HS-5 (cell line): Measurements from ENCODE around the gene GATAD2A.

Experiments used
- DNase-seq: peaks from one replicate; pipeline ENCODE4 v3.0.0-alpha.2; 2012; ENCODE audit warnings: low read depth

GATAD2A gene

DNA sequence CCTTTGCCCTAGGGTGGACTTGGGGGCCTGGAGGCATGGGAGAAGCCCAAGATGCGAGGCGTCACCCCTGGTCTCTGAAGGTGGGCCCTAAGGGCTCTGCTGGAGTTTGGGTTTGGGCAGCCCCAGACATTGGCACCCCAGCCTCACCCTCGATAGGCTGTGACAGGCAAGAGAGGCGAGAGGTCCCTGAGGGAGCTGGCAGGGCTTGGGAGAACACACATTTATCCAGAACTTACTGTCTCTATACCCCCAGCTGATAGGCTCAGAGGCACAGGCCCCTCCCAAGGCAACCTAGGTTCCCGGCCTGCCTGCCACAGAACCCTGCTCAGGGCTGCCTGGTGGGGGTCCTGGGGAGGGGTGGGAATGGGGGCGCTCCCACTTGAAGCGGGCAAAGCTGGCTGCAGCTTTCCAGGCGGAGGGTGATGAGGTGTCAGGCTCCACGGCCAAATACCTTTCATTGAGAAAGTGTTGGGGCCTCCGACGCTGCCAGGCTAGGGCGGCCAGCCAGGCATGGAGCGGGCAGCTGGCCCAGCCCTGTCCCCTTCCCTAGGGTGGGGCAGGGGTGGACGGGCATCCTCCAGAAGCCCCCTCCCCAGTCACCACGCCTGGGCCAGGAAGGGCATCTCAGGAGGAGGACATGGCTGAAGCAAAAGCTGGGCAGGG, 142.3 kb downstream of the GATAD2A start:
- DNase-seq = no peak

DNA sequence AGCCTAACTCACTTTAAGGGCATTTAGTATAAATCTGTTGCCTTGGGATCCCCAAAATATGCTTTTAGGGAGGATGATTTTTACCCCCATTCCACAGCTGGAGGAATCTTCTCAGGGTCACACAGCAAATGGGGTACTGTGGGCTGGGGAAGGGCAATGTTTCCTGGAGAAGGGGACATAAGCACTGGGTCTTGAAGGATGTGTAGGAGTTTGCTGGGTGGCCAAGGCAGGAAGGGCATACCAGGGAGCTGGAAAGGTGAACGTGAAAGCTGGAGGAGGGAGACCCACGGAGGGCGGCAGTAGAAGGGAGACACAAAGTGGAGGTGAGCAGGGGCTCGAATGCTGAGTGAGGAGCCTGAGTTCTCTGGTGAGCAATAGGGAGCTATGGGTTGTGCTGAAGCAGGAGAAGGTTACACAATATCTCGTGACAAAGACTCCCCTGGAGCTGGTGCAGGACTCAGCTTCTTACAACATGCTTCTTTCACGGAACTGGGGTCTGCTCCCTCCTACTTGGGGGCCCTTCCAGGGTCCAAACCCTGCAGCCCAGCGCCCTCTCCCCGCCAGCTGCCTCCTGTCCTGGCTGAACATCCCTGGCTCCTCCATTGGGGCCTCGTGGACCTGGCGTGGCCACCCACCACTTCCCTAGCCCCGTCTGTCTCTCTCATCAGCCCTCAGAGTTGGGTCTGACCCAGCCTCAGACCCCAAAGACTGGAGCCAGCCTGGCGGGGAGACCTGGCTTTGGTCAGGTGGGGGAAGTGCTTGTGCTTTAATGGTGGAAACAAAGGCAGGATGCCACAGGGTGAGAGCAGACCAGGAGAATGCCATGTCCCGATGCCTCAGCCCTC, 143.7 kb downstream of the GATAD2A start:
- DNase-seq = no peak

DNA sequence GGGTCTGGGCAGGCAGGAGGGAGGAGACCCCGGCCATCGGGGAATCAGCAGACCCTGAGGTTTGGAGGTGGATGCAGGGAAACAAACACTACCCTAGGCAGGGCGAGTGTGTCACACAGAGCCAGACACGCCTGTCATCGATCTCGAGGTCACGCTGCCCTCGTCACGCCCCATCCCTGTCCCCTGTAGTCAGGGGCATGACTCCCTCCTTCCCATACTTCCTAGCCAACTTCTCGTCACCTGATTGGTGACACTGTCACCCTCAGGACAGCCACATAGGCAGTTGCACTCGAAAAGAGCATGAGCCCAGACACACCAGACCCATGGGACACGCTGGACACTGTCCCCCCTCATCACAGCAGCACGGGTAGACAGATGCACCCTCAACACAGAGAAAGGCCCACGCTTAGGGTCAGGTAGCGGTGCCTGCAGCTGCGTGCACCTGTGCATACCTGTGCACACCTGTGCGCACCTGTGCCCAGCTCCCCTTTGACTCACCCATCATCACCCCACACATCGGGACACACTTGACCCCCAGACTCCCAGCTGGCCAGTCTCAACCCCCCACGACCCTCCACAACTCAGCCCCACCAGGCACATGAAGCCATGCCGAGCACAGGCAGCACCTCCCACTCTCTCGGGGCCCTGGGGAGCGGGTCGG, 144.5 kb downstream of the GATAD2A start:
- DNase-seq = no peak

DNA sequence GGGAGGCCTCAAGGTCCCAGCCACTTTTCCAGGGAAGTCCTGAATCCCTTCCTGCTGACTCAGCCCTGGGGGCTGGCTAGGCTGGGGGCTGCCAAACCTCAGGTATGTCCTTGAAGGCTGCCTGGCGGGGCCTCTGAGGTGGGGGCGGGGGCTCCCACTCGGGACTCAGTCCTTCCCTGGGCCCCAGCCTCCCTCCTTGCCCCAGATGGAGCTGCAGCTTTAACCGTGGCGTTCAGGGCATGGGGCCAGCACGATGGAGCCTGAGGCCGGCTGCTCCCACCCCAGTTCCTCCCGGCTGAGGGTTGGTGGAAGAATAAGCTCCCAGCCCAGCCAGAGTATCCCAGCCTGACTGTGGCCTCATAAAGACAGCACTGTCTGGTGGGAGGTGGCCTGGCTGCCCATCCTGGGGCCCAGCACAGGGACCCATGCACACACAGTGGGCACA, 145.0 kb downstream of the GATAD2A start:
- no peak for DNase-seq

DNA sequence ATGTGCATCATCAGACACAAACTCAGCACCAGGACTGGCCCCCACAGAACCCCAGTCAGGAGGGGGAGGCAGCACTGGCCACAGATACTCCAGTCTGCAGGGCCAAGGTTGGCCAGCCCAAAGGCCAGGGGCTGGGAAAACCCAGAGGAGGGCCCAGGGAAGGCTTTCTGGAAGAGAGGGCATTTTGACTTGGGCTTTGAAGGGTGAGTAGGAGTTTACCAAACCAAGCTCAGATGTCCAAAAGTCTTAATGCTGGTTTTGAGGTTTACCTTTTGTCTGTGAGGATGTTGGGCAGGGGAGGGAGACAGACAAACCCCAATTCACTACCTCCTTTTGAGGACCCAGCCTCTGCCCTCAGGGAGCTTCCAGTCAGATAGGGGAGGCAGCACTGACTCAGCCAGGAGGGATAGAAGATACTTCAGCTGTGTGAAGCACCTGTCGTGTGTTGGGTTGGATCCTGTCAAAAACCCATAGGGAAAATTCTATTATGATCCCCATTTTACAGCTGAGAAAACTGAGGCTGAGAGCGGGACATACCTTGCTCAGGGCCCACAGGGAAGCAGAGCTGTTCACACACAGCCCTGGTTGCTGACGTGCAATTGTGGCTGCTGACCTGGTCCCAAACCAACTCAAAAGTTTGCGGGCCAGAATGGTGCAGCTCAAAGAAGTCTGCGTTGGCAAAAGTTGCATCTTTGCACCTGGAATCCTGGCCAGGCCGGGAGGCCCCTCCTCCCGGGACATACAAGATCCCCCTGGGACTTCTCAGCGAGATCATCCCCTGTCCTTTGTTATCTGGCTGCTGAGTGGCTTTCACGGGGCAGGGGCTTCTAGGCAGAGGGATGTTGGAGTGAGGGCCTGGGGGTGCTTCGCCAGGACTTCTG, 145.7 kb downstream of the GATAD2A start:
- DNase-seq = no peak

DNA sequence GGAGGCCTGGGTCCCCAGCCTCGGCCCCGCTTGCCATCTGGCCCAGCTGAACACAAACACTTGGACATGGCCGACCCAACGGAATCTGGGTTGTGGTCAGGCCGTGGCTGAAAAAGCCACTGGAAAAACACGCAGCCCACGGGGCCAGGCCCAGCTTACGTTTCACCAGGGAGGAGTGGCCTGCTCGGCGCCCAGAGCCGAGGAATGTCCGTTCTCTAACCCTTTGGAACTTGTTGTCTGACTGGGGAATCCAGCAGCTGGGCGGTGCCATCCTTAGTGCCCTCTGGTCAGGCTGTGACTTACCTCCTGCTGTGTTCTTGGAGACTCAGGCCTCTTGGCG, 146.3 kb downstream of the GATAD2A start:
- DNase-seq = no peak

DNA sequence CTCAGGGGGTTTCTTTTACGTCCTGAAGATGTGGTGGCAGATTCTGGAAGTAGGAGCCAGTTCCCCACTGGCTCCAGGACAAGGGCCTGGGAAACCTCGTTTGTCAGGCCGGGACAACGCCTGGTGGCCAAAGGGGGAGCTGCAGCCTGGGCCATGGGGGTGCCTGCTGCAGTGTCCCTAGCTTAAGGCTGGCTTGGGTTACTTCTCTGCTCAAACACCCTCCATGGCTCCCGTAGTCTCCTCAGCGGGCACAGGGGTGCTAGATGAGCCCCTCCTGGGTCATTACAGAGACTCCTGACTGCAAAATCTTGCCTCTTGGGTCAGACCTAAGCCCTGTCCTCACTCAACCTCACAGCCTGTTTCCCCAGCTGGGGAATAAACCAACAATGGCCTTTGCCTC, 147.3 kb downstream of the GATAD2A start:
- no peak for DNase-seq

DNA sequence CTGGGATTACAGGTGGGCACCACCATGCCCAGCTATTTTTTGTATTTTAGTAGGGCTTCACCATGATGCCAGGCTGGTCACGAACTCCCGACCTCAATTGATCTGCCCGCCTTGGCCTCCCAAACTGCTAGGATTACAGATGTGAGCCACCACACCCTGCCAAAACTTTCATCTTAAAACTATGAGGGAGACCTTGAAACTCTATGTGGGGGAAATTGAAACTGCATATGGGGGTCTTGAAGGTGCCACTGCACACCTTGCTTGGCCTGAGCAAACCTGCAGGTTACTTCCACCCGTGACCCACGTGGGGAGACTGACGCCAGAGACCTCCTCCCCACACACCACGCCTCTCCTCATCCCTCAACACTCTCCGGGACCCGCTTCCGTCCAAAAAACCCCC, 148.2 kb downstream of the GATAD2A start:
- no peak for DNase-seq

DNA sequence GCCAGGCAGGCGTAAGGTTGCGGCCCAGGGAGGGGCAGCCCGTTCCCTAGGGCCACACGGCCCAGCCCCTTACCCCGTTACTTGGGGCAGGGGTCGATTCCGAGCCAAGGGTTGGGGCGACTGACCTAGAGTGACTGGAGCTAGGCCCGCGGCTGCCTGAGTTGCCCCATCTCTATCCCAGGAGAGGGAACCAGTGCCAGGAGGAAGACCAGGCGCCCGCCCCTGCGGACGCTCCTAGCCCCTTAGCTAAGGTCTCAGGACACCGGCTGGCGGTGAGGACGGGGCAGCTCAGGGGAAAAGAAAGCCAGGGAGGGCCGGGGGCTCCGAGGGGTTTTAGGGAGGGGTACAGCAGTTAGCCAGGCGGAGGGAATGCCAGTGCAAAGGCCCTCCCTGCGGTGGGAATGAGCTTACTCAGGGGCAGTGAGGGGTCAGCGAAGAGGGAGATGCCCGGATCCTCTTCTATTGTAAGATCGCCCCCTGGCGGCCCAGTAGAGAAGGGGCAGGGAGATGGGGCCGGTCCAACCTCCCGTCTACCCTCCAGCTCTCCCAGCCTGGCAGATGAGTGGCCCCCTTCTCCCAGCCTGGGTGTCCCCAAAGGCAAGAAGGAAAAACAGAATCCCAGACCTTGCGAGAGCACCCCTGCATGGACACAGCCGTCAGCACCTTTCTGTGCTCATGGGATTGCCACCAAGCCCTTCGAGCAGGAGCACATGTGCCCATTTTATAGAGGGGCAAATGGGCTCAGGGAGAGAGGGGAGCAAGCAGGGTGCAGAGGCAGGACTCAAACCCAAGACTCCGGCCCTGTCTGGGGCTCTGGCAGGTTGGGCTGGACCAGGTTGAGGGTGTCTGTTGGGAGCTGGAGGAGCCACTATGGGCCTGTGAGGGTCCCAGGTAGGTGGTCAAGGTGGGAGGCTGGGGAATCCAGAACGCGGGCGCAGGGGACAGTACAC, 148.9 kb downstream of the GATAD2A start:
- no peak for DNase-seq

DNA sequence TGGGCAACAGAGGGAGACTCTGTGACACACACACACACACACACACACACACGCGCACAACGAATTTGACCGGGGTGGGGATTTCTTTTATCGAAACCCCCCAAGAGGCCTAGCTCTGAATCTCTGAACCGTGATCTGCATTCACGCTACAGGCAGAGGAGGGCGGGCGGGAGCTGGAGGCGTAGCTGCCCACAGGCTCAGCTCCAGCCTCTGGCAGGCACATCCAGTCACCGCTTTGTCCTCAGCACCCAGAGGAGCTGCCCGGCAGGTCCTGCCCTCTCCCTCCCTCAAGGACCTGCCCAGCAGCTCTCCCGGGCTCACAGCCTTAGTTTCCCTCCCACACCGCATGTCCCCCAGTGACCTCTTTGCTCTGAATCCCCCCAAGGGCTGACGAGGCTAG, 152.6 kb downstream of the GATAD2A start:
- no peak for DNase-seq
